HG03159 (cell line): ENCODE measurements around the gene FOXF1.
A peak's percentile ranks its signal among the peaks of the same experiment; 100 is the strongest.

Experiments
- ATAC-seq: cut with Tn5 transposase; IDR thresholded peaks from one replicate; pipeline ENCODE4 v1.9.1; 2021; ENCODE audit warnings: mild to moderate bottlenecking, moderate library complexity; ENCODE audit not compliant: unreplicated experiment

Gene FOXF1

GRCh38 chr16:86554599-86554916 lies 44.2 kb downstream of the FOXF1 start:
- peak; percentile 11 for ATAC-seq

- ATAC-seq, result peak; percentile 87
Observed at GRCh38 chr16:86554917-86555703, 44.8 kb downstream of the FOXF1 start, which contains the start of gene MTHFSD. MTHFSD (minus strand) TSS chr16:86555235; CDS start chr16:86555184, 51 bp downstream.

DNA sequence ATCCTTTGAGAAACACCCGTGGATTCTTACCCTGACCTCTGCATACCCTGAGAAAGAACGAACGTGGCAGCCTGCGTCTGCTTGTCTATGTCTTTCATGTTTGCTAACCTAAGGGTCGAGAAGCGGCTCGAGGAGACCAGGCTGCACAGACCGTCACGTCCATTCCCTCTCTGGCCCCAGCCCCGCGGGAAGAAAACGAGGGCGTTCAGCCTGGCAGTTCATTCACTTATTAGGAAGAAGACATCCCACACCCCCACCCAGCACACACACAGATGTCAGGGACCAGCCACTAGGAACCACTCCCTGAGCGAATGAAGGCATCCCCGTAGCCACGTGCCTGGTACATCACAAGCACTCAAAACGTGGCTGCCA lies 45.4 kb downstream of the FOXF1 start:
- no peak for ATAC-seq

DNA sequence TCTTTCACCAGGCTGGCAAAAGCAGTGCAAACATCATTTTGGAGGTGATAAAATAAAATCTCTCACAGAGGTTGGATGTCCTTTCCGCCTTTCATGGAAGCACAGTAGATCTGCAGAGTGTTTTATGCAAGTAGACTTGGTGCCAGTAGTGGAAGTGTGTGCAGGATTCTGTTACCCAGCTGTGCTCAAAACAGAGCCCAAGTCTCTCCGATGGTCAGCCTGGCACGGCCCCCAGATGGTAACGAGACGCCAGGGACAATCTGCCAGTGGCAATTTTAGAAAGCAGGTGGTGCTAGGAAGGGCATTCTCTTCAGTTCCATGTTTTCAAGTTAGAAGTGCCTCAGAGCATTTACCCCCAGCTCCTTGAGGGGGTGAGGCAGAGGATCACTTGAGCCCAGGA lies 46.2 kb downstream of the FOXF1 start:
- no peak for ATAC-seq

- no peak for ATAC-seq
Observed at GRCh38 chr16:86557587-86557986, 47.3 kb downstream of the FOXF1 start.

DNA sequence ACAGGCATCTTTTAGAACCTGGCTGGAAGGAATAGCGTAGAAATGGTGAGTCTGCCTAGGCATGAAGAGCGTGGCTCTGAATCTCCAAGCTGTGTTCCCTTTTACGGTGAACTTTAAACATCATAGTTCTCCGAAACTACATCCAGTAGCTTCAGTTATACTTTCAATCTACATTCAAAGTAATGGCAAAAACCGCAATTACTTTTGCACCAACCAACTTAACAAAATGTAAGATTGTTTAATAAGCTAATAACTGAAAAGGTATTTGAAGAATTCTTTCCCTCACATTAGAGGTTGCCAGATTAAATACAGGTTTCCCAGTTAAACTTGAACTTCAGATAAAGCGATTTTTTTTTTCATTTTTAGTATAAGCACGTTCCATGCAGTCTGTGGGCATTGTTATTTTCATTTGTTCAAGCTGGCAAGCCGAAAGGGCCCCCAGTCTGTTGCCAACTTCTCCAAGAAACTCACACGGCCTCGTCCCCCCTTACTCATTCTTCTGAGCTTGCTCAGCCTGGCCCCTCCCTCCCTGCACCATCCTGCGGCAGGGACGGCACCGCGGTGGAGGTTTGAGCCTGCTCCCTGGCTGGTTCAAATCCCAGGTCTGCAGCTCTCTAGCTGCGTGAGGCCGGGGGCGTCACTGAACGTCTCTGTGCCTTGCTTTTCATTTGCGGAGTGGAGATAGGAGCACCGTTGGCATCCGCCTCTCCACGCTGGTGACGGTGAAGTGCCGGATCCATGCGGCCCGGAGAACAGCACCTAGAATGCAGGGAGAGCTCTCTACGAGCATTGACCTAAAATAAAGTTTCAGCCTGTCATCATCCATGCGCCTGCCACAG lies 48.2 kb downstream of the FOXF1 start:
- no peak for ATAC-seq

DNA sequence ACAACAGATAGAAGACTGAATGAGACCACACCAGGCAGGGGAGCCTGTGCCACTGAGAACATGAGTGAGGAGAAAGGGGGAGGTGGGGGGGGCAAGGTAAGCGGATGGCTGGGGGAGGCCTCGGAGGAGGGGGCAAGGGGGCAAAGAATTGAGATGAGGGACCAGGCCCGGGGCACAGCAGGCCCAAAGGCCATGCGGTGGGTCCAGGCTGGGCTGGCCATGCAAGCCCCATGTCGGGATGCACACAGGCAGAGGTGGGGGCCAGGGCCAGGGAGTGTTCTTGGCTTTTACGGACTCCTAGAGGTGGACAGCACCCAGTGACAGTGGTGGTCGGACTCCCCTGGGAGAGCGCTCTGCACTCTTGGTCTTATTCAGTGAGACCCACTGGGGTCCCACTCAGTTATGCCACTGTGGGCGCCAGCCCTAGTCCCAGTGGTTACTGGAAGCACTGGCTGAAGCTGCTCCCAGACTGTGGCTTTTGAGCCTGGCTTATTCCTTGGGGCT lies 49.5 kb downstream of the FOXF1 start:
- no peak for ATAC-seq

DNA sequence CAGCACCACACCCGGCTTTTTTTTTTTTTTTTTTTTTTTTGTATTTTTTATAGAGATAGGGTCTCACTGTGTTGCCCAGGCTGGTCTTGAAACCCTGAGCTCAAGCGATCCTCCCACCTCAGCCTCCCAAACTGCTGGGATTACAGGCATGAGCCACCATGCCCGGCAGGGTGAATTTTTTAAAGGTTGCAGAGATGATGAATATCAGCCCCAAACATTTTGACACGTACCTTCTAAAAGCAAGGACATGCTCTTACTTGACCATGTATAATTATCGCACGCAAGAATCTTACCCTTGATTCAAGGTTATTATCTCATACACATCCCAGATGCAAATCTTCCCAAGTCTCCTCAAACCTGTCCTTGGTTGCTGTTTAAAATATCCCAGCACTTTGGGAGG lies 52.0 kb downstream of the FOXF1 start:
- ATAC-seq, result no peak

DNA sequence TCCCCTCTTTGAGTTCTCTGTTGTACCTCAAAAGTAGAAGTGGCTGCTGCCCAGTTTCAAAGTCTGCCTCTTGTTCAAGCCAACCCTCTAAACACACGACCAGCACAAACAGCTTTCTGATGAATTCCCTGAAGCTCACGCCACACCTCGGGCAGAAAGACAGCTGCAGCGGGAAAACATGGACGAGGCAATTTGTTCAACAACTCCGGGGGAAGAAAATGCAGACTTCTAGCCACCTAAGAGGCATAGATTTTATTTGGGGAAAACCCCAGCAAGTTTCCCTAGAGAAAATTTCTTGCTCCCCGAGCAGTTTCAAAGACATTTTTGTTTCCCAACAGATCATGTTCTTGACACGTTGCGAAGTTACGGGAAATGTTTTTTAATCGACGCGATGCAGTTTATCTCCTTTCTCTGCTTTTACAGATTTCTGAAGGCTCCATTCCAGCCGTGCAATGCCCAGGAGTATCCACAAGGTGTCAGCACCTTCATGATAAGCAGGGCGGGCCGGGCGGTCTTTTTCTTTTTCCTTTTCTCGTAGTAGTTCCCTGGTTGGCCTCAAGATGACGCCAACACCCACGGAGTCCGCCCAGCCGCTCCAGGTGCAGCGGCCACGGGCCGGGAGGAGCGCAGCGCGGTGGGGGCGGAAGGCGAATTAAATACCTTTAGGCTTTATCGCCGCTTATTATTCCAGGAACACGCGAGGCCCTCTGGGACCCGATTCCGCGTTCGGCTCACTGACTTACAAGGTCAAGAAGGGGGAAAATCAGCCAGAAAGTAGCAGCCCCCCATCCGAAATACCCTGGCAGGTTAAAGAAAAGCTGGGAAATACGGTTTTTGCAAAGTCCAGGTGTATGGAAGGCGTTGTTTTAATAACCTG lies 53.4 kb downstream of the FOXF1 start:
- peak; percentile 64 for ATAC-seq
